HG03196 (cell line): ENCODE measurements around the gene SPEN.
A peak's percentile ranks its signal among the peaks of the same experiment; 100 is the strongest.
"Not testable (repeated sequence)": the region's sequence is repeated elsewhere in the genome, so short reads cannot be mapped to it uniquely, and the experiment has no call there.

ENCODE experiments used
- ATAC-seq: cut with Tn5 transposase; IDR thresholded peaks from one replicate; pipeline ENCODE4 v1.9.1; 2021; ENCODE audit not compliant: unreplicated experiment

The SPEN gene, protein sequence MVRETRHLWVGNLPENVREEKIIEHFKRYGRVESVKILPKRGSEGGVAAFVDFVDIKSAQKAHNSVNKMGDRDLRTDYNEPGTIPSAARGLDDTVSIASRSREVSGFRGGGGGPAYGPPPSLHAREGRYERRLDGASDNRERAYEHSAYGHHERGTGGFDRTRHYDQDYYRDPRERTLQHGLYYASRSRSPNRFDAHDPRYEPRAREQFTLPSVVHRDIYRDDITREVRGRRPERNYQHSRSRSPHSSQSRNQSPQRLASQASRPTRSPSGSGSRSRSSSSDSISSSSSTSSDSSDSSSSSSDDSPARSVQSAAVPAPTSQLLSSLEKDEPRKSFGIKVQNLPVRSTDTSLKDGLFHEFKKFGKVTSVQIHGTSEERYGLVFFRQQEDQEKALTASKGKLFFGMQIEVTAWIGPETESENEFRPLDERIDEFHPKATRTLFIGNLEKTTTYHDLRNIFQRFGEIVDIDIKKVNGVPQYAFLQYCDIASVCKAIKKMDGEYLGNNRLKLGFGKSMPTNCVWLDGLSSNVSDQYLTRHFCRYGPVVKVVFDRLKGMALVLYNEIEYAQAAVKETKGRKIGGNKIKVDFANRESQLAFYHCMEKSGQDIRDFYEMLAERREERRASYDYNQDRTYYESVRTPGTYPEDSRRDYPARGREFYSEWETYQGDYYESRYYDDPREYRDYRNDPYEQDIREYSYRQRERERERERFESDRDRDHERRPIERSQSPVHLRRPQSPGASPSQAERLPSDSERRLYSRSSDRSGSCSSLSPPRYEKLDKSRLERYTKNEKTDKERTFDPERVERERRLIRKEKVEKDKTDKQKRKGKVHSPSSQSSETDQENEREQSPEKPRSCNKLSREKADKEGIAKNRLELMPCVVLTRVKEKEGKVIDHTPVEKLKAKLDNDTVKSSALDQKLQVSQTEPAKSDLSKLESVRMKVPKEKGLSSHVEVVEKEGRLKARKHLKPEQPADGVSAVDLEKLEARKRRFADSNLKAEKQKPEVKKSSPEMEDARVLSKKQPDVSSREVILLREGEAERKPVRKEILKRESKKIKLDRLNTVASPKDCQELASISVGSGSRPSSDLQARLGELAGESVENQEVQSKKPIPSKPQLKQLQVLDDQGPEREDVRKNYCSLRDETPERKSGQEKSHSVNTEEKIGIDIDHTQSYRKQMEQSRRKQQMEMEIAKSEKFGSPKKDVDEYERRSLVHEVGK (N-terminal part only)

DNA sequence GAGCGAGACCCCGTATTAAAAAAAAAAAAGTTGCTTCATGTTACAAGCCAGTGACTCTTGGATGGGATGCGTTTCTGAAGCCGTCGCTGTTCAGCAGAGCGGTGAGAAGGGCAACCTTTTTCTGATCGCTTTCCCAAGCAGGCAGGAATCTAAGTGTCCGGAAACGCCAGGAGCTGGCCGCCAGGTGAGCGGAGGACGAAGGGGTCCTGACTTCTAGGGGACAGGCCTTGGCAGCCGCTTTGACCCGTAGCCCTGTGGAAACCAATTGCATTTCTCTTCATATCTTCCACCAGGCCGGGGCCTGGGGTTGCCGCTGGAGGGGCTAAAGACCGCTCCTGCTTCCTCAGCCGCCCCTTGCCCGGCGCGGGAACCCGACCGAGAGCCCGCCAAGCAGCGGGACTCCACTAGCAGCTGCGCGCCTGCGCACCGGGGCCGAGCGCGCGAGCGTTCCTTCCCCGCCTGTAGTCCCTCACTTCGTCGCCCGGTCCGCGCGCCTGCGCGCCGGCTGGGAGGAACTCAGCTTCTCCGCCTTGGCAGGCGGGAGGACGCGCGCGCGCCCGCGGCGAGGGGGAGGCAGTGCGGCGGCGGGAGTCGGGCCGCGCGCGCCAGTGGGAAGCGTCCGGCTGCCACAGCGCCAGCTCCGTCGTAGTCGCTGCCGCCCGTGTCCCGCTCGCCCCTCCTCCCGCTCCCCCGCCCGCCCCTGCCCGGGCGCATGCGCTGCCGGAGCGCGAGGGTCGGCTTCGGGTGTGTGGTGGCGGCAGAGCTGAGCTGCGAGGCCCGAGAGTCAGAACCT, at the start of gene SPEN:
TSS of gene SPEN (plus strand) at position 608 of the 793 bp plus-strand sequence. CDS start 361 bp downstream, outside the sequence.
- peak; percentile 59 for ATAC-seq

DNA sequence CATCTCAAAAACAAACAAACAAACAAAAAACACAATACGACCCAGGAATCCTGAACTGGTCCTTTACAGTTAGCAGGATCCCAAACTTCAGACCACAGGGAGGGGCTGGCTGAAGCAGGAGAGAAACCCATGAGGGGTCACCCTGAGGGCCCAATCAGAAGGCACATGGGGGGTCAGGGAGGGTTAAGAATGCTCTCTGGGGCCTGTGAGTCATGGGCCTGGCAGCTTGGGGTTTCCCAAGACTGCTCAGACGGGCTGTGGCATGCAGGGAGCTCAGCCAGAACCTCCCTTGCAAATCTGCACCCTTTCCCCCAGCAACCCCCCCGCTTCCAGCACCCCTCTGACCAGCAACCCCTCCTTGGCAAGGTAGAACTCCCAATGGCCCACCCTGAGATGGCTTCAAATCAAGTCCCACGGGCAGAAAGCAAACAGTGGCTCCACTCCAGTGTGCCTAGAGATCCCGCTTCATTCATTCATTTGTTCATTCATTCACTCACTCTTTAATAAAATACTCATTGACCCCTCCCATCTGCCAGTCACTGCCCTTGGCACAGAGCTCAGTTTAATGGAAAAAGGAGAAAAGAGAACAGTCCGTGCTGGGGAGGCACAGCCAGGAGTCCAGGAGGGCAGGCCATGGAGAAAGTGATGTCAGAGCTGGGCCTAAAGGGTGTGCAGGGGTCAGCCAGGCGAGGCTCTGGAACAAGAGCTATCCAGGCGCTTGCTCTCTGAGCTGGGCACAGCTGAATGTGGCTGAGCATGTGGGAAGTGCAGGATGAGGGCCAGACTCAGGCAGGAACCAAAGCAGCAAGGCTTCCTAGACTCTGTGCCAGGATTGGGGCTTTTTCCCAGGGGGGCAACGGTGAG, 48.3 kb upstream of the SPEN start:
- ATAC-seq: no peak

DNA sequence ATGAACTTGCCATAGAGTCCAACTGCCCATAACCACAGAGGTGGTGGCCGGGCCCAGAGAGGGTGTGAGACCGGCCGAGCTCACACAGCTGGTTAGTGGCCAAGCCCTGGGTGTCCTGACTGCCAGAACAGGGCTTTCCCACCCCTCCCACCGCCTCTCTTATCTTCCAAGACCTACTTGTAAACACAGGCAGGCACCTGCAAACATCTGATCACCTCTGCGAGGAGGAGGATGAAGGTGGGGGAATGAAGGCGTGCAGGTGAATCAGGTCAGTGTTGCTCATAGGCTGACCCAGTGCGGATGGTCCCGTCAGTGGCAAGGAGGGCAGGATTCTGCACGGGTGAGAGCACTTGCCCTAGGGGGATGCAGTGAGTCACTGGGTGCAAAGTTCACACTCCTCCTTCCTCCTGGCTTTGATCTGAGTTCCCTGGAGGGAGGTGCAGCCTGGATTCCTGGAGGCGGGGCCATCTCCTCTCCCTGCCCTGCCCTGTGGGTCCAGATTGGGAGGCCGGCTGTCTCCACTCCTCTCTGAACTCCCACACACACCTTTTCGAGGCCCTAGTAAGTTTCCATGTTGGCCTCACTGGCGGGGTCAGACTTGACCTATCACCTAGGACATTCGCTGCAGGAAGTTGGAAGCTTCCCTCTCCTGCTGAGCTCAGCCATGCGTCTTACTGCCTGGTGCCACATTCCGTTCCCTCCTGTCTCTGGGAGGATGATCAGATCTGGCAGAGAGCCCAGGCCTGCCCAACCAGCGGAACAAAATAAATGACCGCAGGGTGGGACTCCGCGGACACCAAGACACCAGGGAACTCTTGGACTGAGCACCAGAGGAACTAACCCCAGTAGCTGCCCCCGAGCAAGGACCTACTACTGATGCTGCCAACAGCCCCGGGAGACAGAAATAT, 47.3 kb upstream of the SPEN start:
- ATAC-seq: no peak

DNA sequence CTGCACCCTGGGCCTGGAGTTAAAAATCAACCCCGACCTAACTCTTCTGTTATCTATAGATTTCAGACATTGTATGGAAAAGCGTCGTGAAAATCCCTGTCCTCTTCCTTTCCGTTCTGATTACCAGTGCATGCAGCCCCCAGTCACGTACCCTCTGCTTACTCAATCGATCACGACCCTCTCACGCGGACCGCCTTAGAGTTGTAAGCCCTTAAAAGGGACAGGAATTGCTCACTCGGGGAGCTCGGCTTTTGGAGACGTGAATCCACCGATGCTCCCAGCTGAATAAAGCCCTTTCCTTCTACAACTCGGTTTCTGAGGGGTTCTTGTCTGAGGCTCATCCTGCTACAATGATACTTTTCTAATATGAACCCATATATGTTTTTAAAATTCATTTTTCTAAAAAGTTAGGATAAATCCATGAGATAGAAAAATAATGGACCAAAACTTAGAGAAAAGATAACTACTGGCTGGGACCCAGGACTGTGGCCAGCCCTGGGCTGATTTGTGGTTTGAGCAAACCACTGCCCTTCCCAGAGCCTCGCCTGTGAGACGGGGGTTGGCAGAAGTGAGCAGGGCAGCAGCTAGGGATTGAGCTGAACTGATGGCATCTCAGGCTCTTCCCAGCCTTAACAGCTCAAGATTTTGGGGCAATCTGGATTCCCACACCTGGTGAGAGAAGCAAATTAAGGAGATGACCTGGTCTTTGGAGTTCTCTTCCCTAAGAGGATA, 45.1 kb upstream of the SPEN start:
- no peak for ATAC-seq

DNA sequence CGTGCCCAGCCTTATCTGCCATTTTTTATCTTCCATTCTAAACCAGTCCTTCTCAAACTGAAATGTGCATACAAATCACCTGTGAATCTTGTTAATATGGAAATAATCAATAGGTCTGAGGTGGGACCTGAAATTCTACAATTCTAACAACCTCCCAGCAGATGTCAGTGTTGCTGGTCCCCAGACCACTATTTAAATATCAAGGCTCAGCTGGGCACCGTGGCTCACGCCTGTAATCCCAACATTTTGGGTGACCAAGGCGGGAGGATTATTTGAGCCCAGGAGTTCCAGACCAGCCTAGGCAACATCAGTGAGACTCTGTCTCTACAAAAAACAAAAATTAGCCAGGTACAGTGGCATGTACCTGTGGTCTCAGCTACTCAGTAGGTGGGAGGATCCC, 44.1 kb upstream of the SPEN start:
- ATAC-seq: no peak

DNA sequence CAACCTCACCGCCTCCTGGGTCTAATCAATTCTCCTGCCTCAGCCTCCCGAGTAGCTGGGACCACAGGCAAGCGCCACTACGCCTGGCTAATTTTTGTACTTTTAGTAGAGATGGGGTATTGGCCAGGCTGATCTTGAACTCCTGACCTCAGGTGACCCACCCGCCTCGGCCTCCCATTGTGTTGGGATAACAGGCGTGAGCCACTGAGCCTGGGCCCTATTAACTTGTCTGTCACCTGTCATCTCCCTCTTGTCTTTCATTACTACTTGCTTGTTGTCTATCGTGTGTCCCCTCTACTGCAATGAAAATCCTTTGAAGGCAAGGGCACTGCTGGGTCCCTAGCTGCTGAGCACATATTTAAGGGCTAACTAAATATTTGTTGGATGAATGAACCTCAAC, 43.4 kb upstream of the SPEN start:
- no peak for ATAC-seq

DNA sequence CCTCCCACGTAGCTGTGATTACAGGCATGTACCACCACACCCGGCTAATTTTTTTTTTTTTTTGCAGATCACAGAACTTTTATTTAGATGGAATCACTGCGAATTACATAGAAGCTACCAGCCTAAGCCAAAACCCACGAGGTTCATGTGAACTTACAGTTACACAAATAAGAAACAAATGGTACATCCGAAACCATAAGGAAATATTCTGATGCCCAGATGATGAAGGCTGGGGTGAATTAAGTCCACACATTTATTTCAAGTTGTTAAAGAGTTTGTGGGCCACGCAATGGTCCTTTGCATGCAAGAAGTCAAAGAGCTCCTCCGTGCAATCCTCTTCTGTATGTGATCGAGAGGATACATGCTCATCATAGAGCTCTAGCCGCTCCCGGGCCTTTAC, 40.4 kb upstream of the SPEN start:
- no peak for ATAC-seq

DNA sequence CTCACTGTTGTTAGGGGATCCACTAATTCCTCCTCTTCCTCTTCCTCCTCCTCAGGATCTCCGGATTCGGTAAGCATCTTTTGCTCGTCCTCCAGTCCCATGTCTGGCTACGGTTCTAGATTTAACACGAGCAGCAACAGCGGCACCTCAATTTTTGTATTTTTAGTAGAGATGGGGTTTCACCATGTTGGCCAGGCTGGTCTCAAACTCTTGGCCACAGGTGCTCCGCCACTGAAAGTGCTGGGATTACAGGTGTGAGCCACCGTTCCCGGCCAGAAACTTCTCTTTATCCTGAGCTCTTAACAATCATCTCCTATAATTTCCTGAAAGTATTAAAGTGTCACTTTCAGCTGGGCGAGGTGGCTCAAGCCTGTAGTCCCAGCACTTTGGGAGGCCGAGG, 40.0 kb upstream of the SPEN start, which contains the start of gene UQCRHL:
TSS of gene UQCRHL (minus strand) at position 101 of the 400 bp plus-strand sequence. CDS start at position 101, 0 bp downstream.
- not testable (repeated sequence) for ATAC-seq

DNA sequence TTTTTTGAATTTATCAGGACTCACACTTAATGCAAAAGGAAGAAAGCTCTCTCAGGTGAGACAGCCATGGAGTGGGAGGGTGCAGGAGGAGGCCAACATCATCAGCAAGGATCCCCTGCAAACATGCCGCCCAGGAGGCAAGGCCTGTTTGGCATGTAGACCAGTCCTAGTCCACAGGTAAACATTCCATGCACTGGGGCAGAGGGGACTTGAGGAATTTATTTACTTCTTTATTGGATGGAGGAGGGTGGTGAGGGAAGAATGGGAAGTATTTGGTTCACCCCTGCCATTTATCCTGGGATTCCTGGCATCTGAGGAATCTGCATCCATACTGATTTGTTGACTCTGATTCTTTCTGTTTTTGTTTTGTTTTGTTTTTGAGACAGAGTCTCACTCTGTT, 38.6 kb upstream of the SPEN start:
- ATAC-seq: no peak

DNA sequence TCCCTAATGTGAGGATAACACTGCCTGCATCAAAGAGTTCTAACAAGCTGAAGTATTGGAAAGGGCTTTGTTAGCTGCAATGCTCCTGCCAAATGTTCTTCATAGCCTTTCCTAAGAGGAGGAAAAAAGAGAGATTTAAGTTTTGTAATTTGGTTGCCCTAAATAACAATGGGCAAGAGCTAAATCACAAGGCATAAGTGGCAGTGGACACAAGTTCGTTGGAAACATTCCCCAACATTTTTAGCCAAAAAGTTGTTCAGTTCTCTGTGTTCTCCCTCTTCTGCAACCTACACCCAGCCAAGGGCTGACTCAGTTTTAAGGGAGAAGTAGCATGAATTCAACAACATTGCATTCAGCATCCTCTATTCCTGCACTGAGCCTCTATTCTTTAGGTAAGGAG, 37.4 kb upstream of the SPEN start:
- ATAC-seq: no peak

DNA sequence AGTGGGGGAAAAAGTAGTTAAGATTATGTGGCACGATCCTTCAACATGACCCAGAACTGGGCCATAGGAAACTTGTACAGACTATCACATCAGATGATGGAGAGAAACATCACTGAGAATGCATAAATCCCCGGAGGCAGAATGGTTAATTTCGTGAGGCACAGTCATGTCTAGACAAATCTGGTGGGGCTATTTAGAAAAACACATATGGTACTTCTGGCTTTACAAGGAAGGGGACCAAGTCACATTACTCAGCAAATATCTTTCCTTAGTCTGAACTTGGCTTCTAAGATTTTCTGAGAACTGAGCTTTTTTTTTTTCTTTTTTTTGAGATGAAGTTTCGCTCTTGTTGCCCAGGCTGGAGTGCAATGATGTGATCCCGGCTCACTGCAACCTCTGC, 30.8 kb upstream of the SPEN start:
- ATAC-seq: no peak

DNA sequence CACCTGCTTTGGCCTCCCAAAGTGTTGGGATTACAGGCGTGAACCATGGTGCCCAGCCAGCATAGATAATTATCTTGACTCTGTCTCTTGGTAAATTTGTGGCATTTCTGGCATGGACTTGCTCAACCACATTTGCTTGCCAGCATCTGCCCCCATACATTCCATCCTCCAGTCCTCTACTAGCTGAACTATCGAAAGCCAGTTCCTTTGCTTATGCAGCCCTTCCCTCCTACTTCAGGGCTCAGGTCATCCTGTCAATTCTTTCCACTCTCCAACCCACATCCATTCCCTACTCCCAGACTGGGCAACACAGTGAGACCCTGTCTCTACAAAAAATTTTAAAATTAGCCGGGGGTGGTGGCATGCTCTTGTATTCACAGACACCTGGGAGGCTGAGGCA, 27.0 kb upstream of the SPEN start:
- ATAC-seq: no peak

DNA sequence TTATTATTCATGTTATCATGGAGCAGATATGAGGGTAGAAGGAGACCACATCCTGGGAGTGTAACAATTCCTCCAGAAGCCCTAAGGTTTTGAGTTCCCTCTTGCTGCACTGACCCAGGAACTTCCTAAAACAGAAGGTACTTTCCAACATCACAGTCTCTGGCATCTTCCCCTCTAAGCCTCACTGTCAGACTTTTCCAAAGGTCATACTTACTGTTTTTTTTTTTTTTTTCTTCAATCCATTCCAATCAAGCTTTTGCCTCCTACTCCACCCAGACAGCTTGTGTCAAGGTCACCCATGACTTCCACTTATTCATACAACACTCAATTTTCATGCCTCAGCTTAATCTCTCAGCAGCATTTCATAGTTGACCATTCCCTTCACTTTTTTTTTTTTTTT, 21.7 kb upstream of the SPEN start:
- ATAC-seq: no peak

DNA sequence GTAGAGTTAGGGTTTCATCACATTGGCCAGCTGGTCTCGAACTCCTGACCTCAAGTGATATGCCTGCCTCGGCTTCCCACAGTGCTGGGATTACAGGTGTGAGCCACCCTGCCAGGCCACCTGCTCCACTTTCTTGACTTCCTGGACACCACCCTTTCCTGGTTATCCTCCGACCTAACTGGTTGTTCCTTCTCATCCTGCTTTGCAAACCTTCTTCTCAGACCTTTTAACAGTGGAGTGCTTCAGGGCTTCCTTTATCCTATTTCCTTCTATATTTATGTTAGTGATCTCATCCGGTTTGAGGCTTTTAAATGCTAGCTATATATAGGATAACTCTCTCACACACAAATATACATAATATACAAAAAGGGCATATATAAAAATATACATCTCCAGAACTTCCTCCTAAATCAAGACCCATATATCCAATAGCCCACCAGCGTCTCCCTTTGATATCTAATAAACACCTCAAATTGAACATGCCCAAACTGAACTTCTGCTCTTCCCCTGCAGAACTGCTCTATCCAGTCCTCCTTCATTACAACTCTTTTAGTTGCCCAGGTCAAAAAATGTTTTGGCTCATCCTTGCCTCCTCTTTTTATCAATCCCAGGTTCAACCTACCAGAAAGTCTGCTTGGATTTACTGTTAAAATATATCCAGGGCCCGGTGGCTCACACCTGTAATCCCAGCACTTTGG, 20.5 kb upstream of the SPEN start:
- ATAC-seq: no peak

DNA sequence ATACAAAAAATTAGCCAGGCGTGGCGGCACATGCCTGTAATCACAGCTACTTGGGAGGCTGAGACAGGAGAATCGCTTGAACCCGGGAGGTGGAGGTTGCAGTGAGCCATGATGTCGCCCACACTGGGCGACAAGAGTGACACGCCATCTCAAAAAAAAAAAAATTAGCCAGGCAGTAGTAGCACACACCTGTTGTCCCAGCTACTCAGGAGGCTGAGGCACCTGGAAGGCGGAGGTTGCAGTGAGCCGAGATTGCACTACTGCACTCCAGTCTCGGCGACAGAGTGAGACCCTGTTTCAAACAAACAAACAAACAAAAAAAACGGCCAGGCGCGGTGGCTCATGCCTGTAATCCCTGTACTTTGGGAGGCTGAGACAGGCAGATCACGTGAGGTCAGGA, 19.9 kb upstream of the SPEN start:
- ATAC-seq: not testable (repeated sequence)

DNA sequence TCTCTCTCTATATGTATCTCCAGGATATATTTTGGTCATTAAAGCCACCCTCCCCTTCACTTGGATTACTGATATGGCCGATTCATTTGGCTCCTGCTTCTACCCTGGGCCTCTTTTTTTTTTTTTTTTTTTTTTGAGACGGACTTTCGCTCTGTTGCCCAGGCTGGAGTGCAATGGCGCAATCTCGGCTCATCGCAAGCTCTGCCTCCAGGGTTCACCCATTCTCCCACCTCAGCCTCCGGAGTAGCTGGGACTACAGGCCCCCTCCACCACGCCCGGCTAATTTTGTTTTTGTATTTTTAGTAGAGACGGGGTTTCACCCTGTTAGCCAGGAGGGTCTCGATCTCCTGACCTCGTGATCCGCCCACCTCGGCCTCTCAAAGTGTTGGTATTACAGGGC, 18.6 kb upstream of the SPEN start:
- ATAC-seq: not testable (repeated sequence)

DNA sequence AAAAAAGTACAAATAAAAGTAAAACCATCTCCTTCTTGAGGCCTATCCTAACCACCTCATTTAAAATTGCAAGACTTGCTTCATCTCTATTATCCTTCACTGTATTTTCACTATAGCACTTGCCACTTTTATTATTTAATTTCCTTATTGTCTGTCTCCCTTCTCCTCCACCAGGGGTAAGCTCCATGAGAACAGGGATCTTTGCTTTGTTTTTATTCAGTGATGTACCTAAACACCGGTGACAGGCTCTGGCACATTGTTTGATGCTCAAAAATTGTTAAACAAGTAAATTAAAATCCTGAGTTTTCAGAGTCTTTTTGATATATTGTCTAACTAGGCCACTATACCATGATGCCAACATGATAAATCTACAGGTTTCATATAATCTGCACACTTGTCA, 17.2 kb upstream of the SPEN start:
- ATAC-seq: no peak
